ENCODE data around the gene LYPLA2. TPM values are rescaled to one million over a fixed set of nuclear protein-coding genes. Genes with fewer than 3 reads are reported as not detected.
"Not testable (repeated sequence)": the region's sequence is repeated elsewhere in the genome, so short reads cannot be mapped to it uniquely, and the experiment has no call there.

The LYPLA2 gene
- total RNA-seq, 1 donor from 2014 or later, result 86.4 TPM

DNA sequence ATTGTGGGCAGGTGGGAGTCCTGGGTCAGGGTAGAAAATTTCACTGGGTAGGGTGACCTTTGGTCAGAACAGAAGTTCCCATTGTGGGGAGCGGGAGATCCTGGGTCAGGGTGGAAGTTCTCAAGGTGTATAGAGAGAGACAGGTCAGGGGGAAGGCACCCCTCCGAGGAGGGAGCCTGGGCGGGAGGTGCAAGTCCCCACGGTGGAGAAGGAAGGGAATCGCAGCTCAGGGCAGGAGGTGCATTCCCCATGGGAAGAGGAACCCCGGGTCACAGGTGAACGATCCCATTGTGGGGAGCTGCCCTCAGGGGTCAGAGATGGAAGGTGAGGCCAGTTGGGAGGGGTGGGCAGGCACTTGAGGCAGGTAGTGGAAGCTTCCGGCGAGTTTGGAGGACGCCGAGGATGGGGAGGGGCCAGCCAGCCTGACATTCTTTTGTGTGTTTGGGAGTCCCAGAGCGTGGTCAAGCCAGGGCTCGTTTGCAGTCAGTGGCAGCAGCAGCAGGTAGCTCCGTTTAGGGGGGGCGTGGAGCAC is 637 bp downstream of the LYPLA2 start:
- Mint-ChIP-seq H3K9me3 (no peaks in the 10 kb centered on the region), H3K4me3 (ENCODE audit: low read depth) (peak overlapping the region; percentile 98), H3K36me3 (ENCODE audit: low read depth) (peaks cover 54% of the 10 kb centered on the region), H3K27me3 (ENCODE audit: low read depth) (no peaks in the 10 kb centered on the region), H3K27ac (peak overlapping the region; percentile 92), H3K4me1 (ENCODE audit: low read depth) (peaks cover 17% of the 10 kb centered on the region)
- no peak for DNase-seq (ENCODE audit: low spot score)
- intact Hi-C loops (cut with micrococcal nuclease), result loop anchor here (1.0 to 5.0 kb wide), 2 partner anchors 9 to 44 kb away; partner anchors contain the start of gene GALE

DNA sequence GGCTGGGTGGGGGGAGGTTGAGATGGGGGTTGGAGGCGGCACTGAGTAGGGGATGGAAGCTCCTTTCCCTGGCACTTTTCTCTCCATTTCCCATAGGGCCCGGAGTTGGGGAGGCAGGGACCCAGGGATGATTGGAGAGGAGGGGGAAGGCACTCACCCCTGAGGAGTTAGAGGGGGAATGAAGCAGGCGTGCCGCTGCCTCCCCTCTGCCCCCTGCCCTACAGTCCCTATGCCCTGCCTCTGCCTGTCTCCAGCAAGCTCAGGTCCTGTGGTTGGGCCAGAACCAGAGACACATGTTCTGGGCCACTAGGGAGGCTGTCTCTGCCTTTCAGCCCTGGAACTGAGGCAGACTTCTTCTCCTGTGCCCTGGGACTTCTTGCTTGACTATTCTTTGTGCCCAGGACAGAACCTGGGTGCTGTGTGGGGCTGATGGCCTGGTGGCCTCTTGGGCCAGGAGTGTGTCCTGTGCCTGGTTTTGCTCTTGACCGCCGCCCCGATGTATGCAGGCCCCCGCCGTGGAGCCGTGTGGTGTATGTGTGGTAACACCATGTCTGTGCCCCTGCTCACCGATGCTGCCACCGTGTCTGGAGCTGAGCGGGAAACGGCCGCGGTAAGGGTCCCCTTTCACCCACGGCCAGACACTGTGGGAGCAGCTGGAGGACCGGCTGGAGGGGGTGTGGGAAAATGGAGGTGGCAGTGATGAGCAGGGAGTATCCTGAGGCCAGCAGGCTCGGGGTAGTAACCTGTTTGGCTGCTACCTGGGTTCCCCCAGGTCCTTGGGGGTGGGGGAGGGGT is 1.4 kb downstream of the LYPLA2 start:
- no peaks in the 10 kb centered on the region for H3K9me3 Mint-ChIP-seq
- intact Hi-C loops (cut with micrococcal nuclease), result loop anchor here (5.0 kb wide), 1 partner anchor 45 kb away; no protein-coding TSS in a partner anchor
- H3K4me1 Mint-ChIP-seq (ENCODE audit: low read depth), result peaks cover 17% of the 10 kb centered on the region
- no peak overlapping the region for H3K27ac Mint-ChIP-seq
- H3K4me3 Mint-ChIP-seq (ENCODE audit: low read depth), result peak overlapping the region; percentile 98
- H3K27me3 Mint-ChIP-seq (ENCODE audit: low read depth), result no peaks in the 10 kb centered on the region
- H3K36me3 Mint-ChIP-seq (ENCODE audit: low read depth), result peaks cover 51% of the 10 kb centered on the region
- no peak for DNase-seq (ENCODE audit: low spot score)

DNA sequence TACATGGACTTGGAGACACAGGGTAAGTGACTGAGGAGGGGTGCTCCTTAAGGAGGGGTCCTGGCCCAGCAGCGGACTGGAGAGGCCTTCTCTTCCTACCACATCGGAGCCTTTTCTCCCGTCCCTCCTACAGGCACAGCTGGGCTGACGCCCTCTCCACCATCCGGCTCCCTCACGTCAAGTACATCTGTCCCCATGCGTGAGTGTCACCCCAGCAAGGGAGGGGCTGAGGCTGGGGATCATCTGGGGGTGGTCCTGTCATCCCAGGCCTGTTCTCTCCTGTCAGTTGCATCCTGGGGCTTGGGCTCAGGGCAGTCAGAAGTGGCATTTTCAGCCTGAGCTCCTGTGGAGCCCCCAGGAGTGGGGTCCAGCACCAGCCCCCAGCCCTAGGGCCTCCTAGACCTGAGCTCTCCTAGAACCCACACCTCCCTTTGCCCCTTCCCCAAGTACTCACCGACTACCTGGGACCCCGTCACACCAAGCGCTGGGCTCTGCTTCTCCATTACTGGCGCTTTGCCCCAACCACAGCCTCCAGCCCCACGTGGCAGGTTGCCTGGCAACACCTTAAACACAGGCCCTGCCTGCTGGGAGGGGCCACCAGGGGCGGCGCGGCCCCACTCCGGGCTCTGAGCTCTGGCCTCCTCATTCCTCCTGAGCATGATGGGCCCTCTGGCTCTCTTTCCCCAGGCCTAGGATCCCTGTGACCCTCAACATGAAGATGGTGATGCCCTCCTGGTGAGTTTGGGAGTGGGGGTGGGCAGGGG is 2.3 kb downstream of the LYPLA2 start:
- no peaks in the 10 kb centered on the region for H3K9me3 Mint-ChIP-seq

DNA sequence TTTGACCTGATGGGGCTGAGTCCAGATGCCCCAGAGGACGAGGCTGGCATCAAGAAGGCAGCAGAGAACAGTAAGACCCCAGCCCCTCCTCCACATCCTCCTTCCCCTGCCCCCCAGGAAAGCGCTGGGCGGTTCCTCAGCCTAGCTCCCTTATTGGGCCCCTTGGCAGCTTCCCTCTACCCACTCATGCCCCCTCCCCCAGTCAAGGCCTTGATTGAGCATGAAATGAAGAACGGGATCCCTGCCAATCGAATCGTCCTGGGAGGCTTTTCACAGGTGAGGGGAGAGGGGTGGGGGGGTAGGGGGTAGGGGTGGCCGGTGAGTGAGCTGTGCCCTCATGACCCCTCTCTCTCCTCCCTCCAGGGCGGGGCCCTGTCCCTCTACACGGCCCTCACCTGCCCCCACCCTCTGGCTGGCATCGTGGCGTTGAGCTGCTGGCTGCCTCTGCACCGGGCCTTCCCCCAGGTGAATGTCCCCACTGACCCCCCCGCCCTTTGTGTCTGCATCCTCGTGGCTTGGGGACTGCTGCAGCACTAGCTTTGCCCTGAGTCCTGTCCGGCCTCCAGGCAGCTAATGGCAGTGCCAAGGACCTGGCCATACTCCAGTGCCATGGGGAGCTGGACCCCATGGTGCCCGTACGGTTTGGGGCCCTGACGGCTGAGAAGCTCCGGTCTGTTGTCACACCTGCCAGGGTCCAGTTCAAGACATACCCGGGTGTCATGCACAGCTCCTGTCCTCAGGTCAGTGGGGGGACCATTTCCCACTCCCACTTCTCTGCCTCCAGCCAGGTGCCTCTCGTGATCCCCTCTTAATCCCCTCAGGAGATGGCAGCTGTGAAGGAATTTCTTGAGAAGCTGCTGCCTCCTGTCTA is 3.2 kb downstream of the LYPLA2 start:
- intact Hi-C loops (cut with micrococcal nuclease), result loop anchor here (5.0 kb wide), 1 partner anchor 47 kb away; no protein-coding TSS in a partner anchor
- Mint-ChIP-seq H3K4me1 (ENCODE audit: low read depth) (peaks cover 17% of the 10 kb centered on the region), H3K4me3 (ENCODE audit: low read depth) (no peak overlapping the region), H3K27me3 (ENCODE audit: low read depth) (no peaks in the 10 kb centered on the region), H3K27ac (no peak overlapping the region), H3K36me3 (ENCODE audit: low read depth) (peaks cover 45% of the 10 kb centered on the region), H3K9me3 (no peaks in the 10 kb centered on the region)
- no peak for DNase-seq (ENCODE audit: low spot score)

More for the DNA sequence above, 2.3 kb downstream of the LYPLA2 start:
- Mint-ChIP-seq H3K36me3 (ENCODE audit: low read depth) (peaks cover 47% of the 10 kb centered on the region), H3K27ac (no peak overlapping the region), H3K4me1 (ENCODE audit: low read depth) (peaks cover 17% of the 10 kb centered on the region), H3K27me3 (ENCODE audit: low read depth) (no peaks in the 10 kb centered on the region), H3K4me3 (ENCODE audit: low read depth) (peak overlapping the region; percentile 98)
- intact Hi-C loops (cut with micrococcal nuclease), result loop anchor here (5.0 kb wide), 1 partner anchor 46 kb away; no protein-coding TSS in a partner anchor
- no peak for DNase-seq (ENCODE audit: low spot score)

DNA sequence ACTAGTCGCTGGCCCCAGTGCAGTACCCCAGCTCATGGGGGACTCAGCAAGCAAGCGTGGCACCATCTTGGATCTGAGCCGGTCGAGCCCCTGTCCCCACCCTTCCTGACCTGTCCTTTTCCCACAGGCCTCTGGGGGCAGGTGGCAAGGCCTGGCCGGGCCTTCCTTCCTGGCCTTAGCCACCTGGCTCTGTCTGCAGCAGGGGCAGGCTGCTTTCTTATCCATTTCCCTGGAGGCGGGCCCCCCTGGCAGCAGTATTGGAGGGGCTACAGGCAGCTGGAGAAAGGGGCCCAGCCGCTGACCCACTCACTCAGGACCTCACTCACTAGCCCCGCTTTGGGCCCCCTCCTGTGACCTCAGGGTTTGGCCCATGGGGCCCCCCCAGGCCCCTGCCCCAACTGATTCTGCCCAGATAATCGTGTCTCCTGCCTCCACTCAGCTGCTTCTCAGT is 3.8 kb downstream of the LYPLA2 start:
- not testable (repeated sequence) for H3K27ac Mint-ChIP-seq; DNase-seq (ENCODE audit: low spot score); H3K4me3 Mint-ChIP-seq (ENCODE audit: low read depth); H3K27me3 Mint-ChIP-seq (ENCODE audit: low read depth); H3K9me3 Mint-ChIP-seq
- peaks cover 20% of the 10 kb centered on the region for H3K4me1 Mint-ChIP-seq (ENCODE audit: low read depth)
- intact Hi-C loops (cut with micrococcal nuclease), result loop anchor here (5.0 kb wide), 1 partner anchor 47 kb away; no protein-coding TSS in a partner anchor
- peaks cover 47% of the 10 kb centered on the region for H3K36me3 Mint-ChIP-seq (ENCODE audit: low read depth)

DNA sequence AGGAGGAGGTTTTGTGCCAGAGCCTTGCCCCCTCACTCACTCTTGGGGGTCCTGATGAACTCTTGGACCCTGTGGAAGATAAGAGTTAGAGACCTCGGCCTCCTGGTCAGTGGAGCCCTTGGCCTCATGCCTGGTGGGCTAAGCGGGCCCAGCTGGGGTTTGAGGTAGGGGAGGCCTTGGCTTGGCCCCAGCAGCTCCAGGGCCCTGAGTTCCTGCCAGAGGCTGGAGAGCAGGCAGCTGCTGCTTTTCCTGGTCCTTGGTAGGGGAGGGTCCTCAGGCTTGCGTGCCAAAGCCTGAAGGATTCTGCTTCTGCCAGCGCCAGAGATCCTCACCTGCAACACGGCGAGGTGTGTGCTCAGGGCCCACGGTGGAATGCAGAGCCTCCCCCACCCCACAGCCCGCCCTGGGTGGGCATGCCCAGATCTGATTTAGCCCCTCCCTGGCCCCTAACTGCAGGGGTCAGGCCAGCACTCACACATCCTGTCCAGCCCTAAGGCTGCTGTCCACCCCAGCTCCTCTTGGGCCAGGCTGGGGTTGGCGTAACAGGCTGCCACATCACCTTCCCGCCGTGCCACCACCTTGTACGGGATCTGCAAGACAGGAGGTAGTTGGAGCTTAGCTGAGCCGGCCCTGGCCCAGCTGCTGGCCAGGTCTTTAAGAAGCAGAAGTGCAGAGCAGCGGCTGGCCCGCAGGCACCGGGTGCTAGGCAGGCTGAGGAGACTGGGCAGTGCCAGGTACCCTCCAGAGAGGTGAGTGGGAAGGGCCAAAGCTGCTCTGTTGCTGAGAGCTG is 4.9 kb downstream of the LYPLA2 start:
- Mint-ChIP-seq H3K27ac (no peak overlapping the region), H3K36me3 (ENCODE audit: low read depth) (peaks cover 48% of the 10 kb centered on the region), H3K27me3 (ENCODE audit: low read depth) (no peaks in the 10 kb centered on the region), H3K4me3 (ENCODE audit: low read depth) (no peak overlapping the region), H3K4me1 (ENCODE audit: low read depth) (peaks cover 12% of the 10 kb centered on the region), H3K9me3 (no peaks in the 10 kb centered on the region)
- no peak for DNase-seq (ENCODE audit: low spot score)
- intact Hi-C loops (cut with micrococcal nuclease), result no loop called here

DNA sequence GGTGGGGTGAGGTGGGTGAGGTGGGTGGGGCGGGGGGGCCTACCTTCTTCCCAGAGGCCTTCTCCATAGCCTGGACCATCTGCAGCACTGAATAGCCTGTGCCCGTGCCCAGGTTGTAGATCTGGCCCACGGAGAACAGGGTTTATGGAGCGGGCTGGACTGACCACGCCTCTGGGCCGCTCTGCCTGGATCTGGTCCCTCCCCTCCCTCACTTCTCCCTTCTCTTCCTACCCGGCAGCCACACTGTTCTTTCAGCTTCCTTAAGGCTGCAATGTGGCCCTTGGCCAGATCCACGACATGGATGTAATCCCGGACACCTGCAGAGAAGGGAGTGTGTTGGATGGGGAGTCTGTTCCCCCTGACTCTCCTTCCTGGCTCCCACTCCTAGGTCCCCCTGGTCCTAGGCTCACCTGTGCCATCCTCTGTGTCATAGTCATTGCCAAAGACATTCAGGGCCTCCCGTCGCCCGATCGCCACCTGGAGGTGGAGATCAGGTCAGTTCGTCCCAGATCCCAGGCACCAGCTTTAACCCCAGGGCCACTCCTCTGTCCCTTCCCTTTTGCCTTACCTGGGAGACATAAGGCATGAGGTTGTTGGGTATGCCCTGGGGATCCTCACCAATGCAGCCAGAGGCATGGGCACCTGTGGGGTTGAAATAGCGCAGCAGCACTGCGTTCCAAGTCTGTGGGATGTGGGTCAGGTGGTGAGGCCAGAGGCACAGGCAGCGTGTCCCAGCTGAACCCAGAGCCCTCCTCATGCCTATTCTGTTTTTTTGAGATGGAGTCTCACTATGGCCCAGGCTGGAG is 5.7 kb downstream of the LYPLA2 start:
- Mint-ChIP-seq H3K27ac (no peak overlapping the region), H3K36me3 (ENCODE audit: low read depth) (peaks cover 41% of the 10 kb centered on the region), H3K4me3 (ENCODE audit: low read depth) (peak overlapping the region; percentile 5), H3K27me3 (ENCODE audit: low read depth) (no peaks in the 10 kb centered on the region), H3K9me3 (no peaks in the 10 kb centered on the region), H3K4me1 (ENCODE audit: low read depth) (peaks cover 12% of the 10 kb centered on the region)
- DNase-seq (ENCODE audit: low spot score), result no peak
- intact Hi-C loops (cut with micrococcal nuclease), result no loop called here

DNA sequence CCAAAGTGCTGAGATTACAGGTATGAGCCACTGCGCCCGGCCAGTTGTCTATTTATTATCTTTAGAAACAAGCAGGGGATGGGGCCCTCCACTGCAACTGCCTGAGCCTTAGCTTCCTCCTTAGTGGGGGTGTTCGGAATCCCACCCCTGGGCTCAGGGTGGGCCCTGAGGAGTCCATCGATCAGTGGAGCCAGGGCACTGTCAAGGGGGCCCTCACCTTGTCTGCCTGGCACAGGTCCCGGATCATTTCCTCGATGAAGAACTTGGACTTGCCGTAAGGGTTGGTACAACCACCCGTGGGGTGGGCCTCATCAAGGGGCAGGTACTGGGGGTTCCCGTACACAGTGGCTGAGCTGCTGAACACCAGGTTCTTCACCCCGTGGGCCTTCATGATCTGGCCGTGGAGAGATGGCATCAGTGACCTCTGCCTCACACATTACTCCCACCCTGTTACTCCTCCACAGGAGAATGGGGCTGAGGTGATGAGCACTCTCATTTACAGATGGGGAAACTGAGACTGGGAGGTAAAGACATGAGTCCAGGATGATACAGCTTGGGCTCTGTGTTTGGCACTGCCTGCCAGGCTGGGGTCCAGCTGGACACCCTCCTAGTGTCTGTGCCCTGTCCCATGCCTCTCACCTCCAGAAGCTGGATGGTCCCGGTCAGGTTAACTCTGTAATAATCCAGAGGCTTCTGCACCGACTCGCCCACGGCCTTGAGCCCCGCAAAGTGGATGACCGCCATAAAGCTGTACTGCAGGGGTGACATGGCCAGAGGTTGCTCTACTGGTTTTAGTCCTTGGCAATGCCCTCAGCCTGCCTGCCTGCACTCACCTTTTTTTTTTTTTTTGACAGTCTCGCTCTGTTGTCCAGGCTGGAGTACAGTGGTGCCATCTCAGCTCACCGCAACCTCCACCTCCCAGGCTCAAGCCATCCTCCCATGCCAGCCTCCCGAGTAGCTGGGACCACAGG is 6.8 kb downstream of the LYPLA2 start:
- intact Hi-C loops (cut with micrococcal nuclease), result no loop called here
- H3K36me3 Mint-ChIP-seq (ENCODE audit: low read depth), result peaks cover 38% of the 10 kb centered on the region

DNA sequence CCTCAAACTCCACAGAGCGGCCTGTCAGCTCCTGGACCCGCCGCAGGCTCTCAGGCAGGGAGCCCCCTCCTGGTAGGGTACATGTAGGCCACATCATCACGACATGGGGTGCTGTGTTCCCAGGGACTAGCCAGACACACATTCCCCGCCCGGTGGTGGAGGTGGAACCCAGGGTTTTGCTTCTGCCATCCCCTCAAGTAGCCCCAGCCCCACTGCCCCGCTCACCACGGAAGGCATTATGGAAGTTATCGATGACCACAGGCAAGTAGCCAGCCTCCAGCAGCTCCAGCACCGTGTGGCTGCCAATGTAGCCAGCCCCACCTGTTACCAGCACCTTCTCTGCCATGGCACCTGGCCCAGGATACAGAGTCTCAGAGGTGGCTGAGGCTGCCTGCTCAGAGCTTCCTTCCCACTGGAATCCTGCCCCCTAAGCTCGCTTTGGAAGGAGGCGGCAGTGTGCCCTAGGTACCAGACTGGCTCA is 7.8 kb downstream of the LYPLA2 start:
- H3K27ac Mint-ChIP-seq, result no peak overlapping the region
- intact Hi-C loops (cut with micrococcal nuclease), result no loop called here
- H3K27me3 Mint-ChIP-seq (ENCODE audit: low read depth), result no peaks in the 10 kb centered on the region
- H3K4me1 Mint-ChIP-seq (ENCODE audit: low read depth), result peaks cover 11% of the 10 kb centered on the region
- DNase-seq (ENCODE audit: low spot score), result no peak
- no peaks in the 10 kb centered on the region for H3K9me3 Mint-ChIP-seq
- H3K36me3 Mint-ChIP-seq (ENCODE audit: low read depth), result peaks cover 33% of the 10 kb centered on the region
- peak overlapping the region; percentile 97 for H3K4me3 Mint-ChIP-seq (ENCODE audit: low read depth)

More for the DNA sequence above, 6.8 kb downstream of the LYPLA2 start:
- H3K27me3 Mint-ChIP-seq (ENCODE audit: low read depth), result no peaks in the 10 kb centered on the region
- H3K4me1 Mint-ChIP-seq (ENCODE audit: low read depth), result peaks cover 11% of the 10 kb centered on the region
- no peaks in the 10 kb centered on the region for H3K9me3 Mint-ChIP-seq
- no peak overlapping the region for H3K27ac Mint-ChIP-seq
- DNase-seq (ENCODE audit: low spot score), result no peak
- no peak overlapping the region for H3K4me3 Mint-ChIP-seq (ENCODE audit: low read depth)

DNA sequence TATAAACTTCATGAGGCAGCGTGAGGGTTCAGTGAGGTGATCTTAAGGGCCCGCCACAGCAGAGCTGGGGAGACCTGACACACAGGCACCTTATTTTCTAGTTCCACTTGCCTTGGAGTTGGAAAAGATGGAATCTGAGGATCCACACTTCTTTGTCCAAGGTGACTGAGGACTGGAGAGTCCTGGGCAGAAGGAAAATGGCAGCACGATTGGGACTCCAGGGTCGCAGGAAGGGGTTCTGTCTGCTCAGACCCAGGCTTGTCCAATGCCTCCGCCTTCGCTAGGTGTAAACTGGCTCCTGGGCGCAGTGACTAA is 8.3 kb downstream of the LYPLA2 start:
- DNase-seq (ENCODE audit: low spot score), result no peak
- Mint-ChIP-seq H3K4me1 (ENCODE audit: low read depth) (peaks cover 11% of the 10 kb centered on the region), H3K27ac (peak overlapping the region; percentile 86), H3K36me3 (ENCODE audit: low read depth) (peaks cover 38% of the 10 kb centered on the region), H3K4me3 (ENCODE audit: low read depth) (peak overlapping the region; percentile 97), H3K9me3 (no peaks in the 10 kb centered on the region), H3K27me3 (ENCODE audit: low read depth) (no peaks in the 10 kb centered on the region)
- intact Hi-C loops (cut with micrococcal nuclease), result no loop called here

Data from activated T-helper 2 cell treated with anti-CD3 and anti-CD28 coated beads, Interferon-gamma antibody, Interleukin-2, Interleukin-4, amounts not matched to agents 10 μg/mL and 5 μg/mL and 100 μg/mL, durations not matched to agents 14 hours and 24 hours and 36 hours (primary cell).